ENCODE results near the gene NFIB.

DNA sequence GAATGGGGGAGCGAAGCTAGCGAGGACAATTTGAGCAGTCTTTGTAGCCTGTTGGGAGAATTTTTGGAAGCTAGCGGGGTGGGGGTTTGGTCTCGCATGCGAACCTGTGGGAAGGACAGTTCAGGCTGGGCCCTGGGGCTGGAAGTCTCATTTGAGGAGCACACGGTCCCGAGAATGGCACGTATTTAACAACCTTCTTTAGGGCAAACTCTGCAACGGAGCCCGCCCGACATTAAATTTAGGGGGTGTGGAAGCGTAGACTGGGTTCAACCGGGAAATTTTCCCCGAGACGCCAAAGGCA lies 35.2 kb upstream of the NFIB start:
- TF ChIP-seq ZFX (IDR thresholded peaks at IDR 0.05; ENCODE audit: borderline replicate concordance): no peak
- TF ChIP-seq, protein P1, sequence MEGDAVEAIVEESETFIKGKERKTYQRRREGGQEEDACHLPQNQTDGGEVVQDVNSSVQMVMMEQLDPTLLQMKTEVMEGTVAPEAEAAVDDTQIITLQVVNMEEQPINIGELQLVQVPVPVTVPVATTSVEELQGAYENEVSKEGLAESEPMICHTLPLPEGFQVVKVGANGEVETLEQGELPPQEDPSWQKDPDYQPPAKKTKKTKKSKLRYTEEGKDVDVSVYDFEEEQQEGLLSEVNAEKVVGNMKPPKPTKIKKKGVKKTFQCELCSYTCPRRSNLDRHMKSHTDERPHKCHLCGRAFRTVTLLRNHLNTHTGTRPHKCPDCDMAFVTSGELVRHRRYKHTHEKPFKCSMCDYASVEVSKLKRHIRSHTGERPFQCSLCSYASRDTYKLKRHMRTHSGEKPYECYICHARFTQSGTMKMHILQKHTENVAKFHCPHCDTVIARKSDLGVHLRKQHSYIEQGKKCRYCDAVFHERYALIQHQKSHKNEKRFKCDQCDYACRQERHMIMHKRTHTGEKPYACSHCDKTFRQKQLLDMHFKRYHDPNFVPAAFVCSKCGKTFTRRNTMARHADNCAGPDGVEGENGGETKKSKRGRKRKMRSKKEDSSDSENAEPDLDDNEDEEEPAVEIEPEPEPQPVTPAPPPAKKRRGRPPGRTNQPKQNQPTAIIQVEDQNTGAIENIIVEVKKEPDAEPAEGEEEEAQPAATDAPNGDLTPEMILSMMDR (IDR thresholded peaks at IDR 0.05): no peak

All from 22Rv1 (cell line).